Epidermal melanocyte (primary cell): ENCODE measurements around the gene ZBTB42.

Source experiments
- DNase-seq: peaks from one replicate; pipeline ENCODE4 v3.0.0; 2011; ENCODE audit warnings: low spot score; ENCODE audit not compliant: insufficient read length

Gene ZBTB42

DNA sequence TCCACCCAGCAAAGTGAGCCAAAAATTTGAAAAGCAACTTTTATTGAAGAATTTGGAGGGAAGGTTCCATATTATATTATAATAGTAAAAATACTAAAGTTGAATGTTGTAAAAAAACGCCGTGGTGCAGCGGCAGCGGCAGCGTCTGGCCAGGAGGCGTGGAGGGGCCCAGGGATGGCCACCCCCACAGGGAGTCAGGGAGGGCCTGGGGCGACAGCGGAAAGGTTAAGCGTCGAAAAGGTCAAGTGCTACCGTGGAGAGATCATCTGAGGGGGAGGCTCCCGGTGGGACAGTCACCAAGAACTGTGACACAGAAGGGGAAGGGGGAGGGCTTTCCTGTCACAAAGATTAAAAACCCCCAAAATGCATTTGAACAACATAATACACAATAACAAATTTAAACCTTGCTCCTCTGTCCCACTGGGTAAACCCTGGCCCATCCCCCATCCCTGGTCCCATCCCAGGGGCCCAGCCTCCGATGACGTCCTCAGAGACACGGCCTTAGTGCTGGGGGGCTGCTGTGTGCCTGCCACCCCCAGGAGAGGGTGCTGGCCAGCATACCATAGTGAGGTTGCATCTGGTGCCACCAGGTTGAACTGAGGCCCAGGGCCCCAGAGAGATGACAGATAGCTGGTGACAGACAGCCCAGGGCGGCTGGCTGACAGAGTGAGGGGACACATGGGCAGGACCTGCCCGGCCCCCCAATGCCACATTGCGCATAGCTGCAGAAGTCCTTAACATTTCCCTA, 31.4 kb upstream of the ZBTB42 start:
- no peak for DNase-seq

DNA sequence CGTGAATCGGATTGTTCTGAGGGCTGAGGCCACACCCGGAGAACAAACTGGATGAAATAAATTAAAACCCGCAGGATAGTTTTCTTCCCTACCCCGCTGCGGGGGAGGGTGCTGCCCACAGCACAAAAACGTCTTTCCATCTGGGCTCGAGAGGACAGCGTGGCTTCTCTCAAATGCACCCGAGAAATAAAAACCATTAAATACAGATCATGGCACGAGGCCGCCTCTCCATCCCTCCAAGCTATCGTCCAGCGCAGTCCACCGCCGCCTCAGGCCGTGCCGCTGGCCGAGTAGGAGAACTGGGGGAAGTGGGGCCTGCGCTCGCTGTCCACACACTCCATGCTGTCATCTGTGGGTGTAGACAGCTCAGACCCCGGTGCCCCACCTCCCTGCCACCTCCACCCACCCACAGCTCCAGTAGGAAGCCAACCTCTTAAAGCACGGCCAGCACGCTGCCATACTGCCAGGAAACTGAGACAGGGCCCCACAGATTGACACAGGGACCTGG, 30.8 kb upstream of the ZBTB42 start:
- no peak for DNase-seq

DNA sequence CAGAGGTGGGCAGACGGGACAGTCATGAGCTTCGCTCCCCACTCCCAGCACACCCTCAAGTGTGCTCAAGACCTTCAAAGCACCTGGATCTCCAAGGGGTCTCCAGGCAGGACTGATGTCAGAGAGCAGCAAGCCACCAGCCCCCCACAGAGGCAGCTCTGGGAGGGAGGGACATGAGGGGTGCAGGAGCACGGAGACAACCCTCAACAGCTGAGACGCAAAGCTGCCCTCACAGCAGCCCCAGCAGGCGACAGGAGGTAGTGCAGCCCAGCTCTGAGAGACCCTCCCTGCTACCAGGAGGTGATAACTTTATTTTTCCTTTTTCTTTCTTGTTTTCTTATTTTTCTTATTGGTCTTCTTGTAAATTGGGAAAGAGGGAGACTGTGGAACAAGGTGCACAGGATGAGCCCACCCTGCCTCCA, 30.0 kb upstream of the ZBTB42 start:
- DNase-seq: no peak

DNA sequence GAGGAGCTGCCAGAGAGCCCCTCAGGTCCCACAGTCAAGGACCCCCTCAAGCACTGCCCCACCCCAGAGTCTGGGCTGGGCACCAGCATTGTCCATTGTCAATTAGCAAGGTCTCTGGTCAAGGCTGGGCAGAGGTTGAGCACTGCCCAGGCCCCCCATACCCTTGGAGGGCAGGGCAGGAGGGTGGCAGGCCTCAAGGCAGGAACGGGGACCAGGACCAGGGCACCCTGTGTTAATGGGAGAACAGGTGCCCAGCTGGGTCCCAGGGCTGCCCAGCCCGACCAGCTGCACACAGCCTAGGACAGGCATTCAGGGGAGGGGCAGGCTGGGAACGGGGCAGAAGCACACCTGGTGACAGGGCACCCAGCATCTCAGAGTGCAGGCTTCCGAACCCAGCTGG, 29.5 kb upstream of the ZBTB42 start:
- no peak for DNase-seq

DNA sequence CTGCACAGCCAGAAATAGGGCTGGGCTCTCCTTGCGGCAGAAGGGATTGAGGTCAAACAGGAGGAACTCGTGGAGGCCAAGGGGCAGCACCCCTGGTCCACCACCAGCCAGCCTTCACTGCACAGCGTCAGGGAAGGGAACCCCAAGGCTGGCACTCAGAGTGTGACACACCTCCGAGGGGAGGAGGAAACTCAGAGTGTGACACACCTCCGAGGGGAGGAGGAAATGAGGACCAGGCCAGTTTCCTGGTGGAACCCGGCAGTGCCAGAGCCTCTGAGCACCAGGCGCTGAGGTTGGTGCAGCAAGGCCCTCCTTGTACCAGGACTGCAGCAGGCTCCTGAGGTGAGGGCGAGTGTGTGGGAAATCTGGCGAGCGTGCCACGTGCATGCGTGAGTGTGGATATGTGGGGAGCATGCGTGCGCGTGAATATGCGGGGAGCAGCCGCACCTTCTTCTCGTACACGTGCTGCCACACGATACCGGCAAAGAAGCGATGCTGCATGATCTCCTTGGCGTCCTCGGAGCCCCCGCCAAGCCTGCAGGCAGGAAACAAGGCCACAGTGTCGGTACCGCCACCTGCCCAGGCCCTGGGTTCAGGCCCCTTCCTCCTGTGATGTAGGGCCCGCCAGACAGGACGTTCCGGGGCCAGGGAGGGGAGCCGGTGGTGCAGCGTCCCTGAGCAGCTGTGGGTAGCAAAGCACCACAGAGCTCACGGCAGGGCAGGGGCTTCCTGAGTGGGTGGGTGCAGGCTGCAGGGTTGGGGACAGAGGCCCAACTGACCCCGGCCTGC, 28.8 kb upstream of the ZBTB42 start:
- DNase-seq: no peak

DNA sequence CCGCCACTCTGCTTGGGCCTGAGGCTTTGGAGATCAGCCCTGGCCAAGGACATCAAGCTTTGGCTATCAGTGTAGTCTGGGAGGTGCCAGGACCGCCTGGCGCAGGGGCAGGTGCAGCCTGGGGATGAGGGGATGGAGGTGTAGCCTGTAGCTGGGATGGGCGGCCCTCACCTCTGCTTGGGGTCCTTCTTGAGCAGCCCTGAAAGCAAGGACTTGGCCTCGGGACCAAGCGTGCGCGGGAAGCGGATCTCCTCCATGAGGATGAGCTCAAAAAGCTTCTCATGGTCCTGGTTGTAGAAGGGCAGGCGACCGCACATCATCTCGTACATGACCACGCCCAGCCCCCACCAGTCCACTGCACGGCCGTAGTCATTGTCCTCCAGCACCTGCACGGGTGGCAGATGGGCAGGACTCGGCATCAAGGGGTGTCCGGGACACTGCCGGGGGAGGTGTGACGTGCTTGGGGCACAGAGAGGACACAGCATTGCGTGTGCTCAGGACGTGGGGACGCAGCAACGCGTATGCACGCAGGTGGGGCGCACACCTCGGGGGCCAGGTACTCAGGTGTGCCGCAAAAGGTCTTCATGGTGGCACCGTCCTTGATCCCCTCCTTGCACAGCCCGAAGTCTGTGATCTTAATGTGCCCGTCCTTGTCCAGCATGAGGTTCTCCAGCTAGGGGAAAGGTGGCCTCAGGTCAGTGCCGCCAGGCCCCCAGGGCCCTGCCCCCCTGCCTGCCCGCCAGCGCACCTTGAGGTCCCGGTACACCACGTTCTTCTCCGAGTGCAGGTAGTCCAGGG, 28.0 kb upstream of the ZBTB42 start:
- DNase-seq: no peak

DNA sequence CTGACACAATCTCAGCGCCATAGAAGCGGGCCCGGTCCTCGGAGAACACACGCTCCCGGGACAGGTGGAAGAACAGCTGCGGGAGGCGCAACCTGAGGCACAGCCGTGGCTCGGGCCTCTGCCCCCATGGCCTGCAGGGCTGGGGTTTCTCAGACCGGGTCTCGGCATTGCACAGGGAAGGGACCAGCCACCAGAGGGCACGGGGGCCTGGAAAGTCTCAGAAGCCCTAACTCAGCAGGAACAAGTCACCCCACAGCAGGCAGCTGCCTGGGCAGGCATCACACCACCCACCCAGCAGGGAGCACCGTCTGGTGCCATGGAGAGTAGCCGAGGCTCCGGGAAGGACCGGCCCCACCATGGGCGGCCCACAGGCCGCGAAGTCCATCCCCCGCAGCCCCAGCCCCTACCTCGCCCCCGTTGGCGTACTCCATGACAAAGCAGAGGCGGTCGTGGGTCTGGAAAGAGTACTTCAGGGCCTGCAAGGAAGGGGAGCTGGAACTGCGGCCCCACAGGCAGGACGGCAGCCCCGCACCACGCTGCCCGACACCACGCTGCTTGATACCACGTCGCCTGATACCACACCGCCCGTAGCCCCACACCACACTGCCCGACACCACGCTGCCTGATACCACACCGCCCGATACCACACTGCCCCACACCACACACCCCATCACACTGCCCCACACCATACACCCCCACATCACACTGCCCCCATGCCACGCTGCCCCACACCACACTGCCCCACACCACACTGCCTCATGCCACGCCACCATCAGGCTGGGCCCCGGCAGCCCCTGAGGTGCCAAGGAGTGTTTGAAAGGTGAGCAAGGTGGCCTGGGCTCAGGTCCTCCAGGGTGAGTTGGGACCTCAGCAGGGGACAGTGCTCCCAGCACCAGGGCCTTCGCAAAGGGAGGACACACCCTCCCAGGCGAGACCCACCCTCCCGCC, 27.1 kb upstream of the ZBTB42 start:
- DNase-seq: no peak

DNA sequence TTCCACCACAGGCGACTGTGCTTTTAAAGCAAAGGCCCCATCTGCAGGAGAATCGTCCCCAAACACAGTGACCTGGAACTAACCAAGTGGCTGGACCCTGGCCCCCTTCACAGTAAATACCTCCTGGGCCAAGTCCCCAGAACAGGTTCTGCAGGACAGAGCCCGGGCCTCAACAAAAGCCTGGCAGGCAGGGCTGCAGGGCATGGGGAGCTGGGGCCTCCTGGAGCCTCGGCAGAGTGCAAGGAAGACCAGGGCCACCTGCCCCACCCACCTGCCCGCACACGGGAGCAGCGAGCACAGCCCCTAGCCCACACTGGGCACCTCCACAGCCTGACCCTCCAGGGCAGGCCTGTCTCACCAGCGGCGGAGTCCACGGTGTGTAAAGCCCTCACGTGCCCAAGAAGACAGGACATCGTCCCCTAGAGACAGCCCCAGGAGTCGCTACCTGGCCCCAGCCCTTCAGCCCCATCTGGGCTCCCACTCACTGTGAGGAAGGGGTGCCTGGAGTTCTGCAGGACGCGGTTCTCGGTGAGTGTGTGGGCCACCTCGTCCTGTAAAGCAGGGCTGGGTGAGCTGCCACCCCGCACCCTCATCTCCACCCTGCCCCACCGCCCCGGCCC, 26.3 kb upstream of the ZBTB42 start:
- no peak for DNase-seq

DNA sequence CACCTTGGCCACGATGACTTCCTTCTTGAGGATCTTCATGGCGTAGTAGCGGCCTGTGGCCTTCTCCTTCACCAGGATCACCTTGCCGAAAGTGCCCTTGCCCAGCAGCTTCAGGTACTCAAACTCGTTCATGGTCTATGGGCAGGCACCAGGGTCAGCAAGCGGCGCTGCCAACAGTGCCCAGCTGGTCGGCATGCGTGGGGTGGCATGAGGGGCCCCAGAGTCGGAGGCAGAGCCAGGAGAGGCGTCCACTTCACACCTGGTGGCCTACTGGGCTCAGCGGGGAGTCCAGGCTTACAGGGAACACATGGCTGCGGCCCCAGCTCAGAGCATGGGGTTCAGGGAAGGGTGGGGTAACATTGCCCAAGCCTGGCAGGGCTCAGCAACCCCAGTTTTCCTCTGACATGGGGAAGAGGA, 25.8 kb upstream of the ZBTB42 start:
- DNase-seq: no peak

DNA sequence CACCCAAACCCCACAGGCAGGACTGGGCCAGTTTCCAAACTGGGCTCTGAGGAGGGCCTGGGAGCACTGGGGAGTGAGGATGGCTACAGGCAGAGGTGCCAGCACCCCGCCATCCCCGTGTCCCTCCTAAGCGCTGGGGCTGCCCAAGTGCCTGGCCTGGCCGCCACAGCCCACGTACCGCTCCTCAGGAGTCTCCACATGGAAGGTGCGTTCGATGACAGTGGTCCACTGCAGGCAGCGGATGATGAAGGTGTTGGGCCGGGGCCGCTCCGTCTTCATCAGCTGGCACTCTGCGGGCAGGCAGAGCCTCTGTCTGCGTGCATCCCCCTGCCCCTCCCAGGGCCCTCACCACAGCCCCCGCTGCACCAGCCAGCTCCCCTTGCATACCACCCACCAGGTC, 24.4 kb upstream of the ZBTB42 start:
- DNase-seq: no peak

DNA sequence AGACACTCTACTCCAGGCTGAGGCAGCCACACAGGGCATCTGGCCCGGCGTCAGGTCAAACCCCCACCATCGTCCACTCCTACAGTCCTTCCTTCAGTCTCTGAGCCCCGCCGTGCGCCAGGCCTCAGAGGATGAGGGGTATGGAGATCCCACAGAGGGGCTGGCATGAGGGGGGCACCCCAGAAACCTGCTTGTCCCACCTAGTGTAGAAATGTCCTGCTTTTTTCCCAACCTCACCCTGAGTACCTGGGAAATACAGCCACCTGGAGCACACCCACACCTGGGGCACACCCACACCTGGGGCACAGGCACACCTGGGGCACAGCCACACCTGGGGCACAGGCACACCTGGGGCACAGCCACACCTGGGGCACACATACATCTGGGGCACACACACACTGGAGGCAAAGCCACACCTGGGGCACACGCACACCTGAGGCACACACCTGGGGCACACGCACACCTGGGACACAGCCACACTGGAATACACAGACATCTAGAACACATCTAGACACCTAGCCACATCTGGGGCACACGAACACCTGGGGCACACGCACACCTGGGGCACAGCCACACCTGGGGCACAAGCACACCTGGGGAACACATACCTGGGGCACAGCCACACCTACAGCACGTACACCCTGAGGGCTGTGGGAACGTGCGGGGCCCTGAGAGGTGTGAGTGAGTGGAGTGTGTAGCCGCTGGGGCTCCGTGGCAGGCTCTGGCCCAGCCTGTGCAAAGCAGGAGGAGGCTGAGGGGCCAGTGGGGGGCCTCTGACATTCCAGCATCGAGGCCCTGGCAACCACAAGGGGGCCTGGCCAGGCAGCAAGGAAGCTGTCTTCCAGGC, 23.7 kb upstream of the ZBTB42 start:
- DNase-seq: no peak

DNA sequence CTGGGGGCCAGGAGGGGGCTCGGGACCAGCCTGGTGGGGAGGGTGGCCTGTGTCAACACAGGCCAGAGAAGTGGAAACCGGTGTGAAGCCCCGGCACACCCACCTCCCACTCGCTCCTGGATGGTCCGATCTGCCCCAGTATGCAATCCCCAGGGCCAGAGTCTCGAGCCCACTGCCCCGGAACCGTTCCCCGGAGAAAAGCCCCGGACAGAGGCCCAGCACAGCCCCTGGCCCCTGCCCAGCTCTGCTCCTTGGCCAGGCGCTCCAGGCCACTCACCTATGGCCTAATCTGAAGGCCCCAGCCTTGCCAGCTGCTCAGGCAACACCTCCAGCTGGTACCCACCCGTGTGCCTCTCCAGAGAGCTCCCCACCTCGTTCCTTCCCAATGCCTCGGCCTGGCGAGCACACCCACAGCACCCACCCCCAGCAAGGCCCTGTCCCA, 23.1 kb upstream of the ZBTB42 start:
- no peak for DNase-seq

DNA sequence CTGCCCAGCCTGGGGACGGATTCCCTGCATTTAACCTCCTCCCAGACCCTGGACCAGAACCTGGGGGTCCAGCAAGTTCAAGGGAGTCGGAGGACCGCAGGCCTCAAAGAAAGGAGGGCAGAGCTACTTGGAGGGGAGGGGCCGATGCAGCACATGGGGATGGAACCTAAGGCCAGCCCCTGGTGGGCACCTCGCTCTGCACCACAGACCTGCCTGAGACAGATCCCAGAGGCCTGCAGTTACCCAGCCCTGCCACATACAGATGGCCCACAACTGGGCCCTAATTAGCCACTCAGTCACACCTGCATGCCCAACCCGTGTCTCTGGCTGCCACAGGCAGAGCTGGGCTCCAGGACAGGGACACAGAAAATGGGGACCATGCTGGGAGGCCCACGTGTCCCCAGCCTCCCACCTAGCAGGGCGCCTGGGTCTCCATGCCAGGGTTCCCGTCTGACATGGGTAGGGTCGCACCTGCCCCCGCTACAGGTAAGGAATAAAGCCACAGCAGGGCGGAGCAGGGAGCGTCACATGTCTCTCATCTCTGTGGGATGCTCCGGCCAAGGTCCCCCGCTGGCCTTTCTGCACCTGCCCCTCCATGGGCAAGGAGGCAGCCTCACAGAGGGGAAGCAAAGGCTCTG, 22.1 kb upstream of the ZBTB42 start:
- DNase-seq: no peak

DNA sequence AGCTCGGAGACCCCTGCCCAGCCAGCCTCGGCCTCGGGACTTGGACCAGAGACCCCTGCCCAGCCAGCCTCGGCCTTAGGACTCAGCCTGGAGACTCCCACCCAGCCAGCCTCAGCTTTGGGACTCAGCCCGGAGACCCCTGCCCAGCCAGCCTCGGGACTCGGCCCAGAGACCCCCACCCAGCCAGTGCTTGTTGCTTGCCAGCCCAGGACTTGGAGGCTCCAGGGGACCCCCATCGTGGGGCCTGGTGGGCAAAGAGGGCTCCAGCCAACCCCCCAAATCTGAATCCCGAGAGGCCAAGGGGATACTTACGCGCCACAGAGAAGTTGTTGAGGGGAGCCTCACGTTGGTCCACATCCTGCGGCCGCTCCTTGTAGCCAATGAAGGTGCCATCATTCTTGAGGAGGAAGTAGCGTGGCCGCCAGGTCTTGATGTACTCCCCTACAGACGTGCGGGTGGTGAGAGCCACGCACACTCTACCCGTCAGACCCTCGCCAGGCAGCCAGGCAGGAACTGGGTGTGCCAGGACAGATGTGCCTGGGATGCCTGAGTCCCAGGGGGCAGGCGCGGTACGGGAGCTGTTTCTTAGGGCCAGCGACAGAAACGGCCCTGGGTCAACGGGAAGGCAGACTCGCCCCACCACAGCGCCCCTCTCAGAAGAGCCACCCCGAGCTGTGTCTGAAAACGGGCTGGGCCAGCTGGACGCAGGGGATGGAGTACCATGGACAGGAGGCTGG, 21.0 kb upstream of the ZBTB42 start:
- no peak for DNase-seq

DNA sequence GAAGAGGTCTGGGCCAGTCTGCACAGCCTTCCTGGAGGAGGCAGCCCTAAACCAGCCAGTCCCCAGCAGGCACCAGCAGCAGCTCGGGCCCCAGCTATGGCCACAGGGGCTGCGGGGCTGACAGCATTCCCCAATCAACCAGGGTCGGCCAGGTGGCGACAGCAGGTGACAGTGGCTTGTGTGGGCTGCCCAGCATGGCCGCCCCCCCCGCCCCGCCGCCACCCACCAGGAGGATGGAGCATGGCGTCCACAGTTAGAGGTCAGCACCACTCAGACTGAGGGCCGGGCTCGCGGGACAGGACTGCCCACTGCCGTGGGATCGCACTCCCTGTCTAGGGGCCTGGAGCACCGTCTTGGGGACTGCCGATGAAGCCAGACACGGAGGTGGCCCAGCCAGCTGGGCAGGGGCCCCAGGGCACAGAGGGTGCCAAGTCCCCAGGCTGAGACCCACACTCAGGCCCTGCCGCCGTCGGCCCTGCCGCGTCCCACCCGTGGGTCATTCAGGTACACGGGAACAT, 20.3 kb upstream of the ZBTB42 start:
- no peak for DNase-seq

DNA sequence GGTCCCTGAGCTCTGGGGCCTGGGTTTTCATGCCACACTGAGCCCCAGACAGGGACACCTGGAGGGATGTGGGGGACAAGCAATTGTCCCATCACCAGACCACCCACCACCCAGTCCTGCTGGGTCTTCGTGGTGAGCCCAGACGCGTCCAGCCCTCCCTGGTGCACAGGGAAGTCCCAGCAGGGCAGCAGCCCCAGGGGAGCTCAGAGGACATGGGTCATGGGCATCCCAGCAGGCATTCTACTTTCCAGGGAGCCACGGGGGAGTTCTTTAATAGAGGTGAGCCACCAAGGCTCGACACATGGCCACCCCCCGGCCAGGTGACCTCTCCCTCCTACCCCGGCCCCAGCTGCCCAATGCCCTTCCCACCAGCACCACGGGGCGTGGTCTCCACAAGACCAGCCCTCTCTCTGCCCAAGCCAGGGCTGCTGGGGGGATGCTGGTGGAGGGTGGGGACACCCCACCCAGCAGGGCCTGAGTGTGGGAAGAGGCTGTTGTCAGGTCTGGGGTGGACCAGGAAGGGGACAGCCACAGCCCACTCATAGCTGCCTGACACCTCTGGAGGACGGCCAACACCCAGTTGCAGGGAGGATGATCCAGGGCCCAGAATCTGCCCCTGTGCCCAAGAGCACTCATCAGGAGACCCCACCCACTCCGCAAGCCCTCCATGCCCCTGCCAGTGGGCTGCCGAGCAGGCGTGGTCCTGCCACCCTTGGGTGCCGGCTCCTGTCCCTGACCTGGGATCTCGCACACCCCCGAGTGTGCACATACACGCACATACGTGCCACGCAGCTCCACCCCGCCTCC, 19.4 kb upstream of the ZBTB42 start:
- no peak for DNase-seq
